Urothelium cell line (cell line): ENCODE measurements around the gene CDKAL1.

Experiments used
- DNase-seq: peaks from one replicate; pipeline ENCODE4 v3.0.0; 2011; ENCODE audit warnings: low spot score, mixed read lengths
- FAIRE-seq: peaks from 2 replicates; lab custom pipeline; 2011; peaks lifted over from hg19 to GRCh38; lab: Jason Lieb, UNC

Gene CDKAL1

GRCh38 chr6:20856681-20857288, 322.5 kb downstream of the CDKAL1 start:
- DNase-seq (no peak), FAIRE-seq (no peak)

- DNase-seq = no peak
- FAIRE-seq = no peak
Measured at GRCh38 chr6:20861481-20861880, 327.2 kb downstream of the CDKAL1 start.

- DNase-seq (no peak), FAIRE-seq (no peak)
Measured at GRCh38 chr6:20866036-20866435, 331.8 kb downstream of the CDKAL1 start.

GRCh38 chr6:20866935-20867703, 332.9 kb downstream of the CDKAL1 start:
- FAIRE-seq (no peak), DNase-seq (no peak)

- FAIRE-seq = no peak
- no peak for DNase-seq
Measured at GRCh38 chr6:20868397-20869096, 334.3 kb downstream of the CDKAL1 start.

GRCh38 chr6:20870021-20870420, 335.8 kb downstream of the CDKAL1 start:
- FAIRE-seq (no peak), DNase-seq (no peak)

GRCh38 chr6:20870493-20870892, 336.2 kb downstream of the CDKAL1 start:
- FAIRE-seq = no peak
- DNase-seq = no peak

- no peak for DNase-seq
- FAIRE-seq = no peak
Measured at GRCh38 chr6:20873425-20874190, 339.4 kb downstream of the CDKAL1 start.

GRCh38 chr6:20875369-20875963, 341.2 kb downstream of the CDKAL1 start:
- DNase-seq = no peak
- FAIRE-seq = no peak

- DNase-seq = no peak
- no peak for FAIRE-seq
Measured at GRCh38 chr6:20876036-20876435, 341.8 kb downstream of the CDKAL1 start.

GRCh38 chr6:20876561-20876960, 342.3 kb downstream of the CDKAL1 start:
- FAIRE-seq (no peak), DNase-seq (no peak)

- DNase-seq (peak; percentile 65), FAIRE-seq (peak; percentile 48)
Measured at GRCh38 chr6:20877008-20877937, 343.0 kb downstream of the CDKAL1 start.

GRCh38 chr6:20879121-20879520, 344.9 kb downstream of the CDKAL1 start:
- DNase-seq (no peak), FAIRE-seq (no peak)

GRCh38 chr6:20879526-20879925, 345.3 kb downstream of the CDKAL1 start:
- no peak for FAIRE-seq
- DNase-seq = no peak

- FAIRE-seq (no peak), DNase-seq (no peak)
Measured at GRCh38 chr6:20881365-20881764, 347.1 kb downstream of the CDKAL1 start.

GRCh38 chr6:20882014-20882413, 347.8 kb downstream of the CDKAL1 start:
- no peak for FAIRE-seq
- no peak for DNase-seq

GRCh38 chr6:20885076-20885475, 350.8 kb downstream of the CDKAL1 start:
- DNase-seq (no peak), FAIRE-seq (no peak)

GRCh38 chr6:20891161-20891560, 356.9 kb downstream of the CDKAL1 start:
- FAIRE-seq (no peak), DNase-seq (no peak)

- FAIRE-seq (no peak), DNase-seq (no peak)
Measured at GRCh38 chr6:20892365-20892764, 358.1 kb downstream of the CDKAL1 start.

GRCh38 chr6:20893412-20893811, 359.2 kb downstream of the CDKAL1 start:
- FAIRE-seq (no peak), DNase-seq (no peak)
